Measurements from ENCODE around the gene GIMAP2.

- TF ChIP-seq CTCF (IDR thresholded peaks at IDR 0.05), result no peak
- no peak for TF ChIP-seq POLR2A (IDR thresholded peaks at IDR 0.05)
Measured at GRCh38 chr7:150668472-150668911, 17.0 kb upstream of the GIMAP2 start.

Measured in body of pancreas (tissue), 4 donors.